HG03045 (cell line): ENCODE results near the gene SORD.

Experiments
- ATAC-seq: cut with Tn5 transposase; IDR thresholded peaks from one replicate; pipeline ENCODE4 v1.9.1; 2021; ENCODE audit warnings: mild to moderate bottlenecking, moderate library complexity; ENCODE audit not compliant: unreplicated experiment

SORD gene

DNA sequence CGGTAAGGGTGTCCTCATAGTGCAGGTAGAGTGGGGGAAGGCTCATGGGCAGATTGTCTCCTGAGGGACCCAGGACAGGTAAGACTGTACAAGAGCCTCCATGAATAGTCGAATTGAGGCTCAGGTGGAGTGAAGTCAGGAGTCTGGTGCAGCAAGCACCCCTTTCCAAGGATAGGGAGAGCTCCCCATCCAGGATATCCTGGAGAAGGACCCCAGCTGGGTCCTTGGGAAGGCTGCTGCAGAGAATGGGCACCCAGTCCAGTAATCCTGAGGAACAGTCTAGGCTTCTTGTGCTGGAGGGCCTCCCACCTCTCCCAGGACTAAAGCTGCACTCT, 91.7 kb downstream of the SORD start:
- ATAC-seq: no peak

DNA sequence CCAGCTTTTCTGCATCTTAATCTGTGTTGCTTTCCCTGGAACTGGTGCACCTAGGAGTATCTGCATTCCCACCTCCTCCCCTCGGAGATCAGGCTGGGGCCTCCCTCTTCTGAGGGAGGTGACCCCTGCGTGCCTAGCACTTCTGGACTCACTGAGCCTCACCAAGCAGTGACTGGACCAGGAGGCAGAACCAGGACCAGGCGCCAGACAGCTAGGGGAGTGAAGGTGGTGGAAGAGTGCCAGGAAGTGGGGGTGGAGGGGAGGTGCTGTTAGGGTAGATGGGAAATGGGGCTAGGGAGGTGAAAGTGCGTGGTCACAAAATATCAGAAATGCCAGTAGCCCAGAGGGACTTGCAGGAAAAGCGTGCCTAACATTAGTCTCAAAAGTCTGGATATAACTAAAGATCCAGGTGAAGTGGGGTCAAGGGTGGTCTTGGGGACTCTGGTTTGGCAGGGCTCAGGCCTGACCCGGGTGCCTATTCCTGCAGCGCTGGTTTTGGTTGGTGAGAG, 92.4 kb downstream of the SORD start:
- ATAC-seq: no peak

DNA sequence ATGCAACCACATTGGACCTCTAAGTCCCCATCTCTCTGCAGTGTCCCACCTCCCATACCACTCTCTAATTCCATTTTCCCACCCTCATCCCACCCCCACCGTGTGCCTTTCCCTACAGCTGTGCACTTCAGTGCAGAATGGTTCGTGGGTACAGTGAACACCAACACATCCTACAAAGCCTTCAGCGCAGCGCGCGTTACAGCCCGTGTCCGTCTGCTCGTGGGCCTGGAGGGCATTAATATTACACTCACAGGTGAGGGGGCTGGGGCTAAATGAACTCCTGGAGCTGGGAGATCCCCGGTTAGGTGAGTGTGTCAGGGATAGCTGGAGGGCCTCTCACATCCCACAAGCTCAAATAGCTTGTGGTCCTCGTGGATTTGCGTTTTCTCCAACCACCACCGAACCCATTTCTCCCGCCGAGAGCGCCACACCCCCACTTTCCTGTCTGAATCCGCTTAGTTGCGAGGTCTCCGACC, 93.0 kb downstream of the SORD start:
- ATAC-seq: no peak

DNA sequence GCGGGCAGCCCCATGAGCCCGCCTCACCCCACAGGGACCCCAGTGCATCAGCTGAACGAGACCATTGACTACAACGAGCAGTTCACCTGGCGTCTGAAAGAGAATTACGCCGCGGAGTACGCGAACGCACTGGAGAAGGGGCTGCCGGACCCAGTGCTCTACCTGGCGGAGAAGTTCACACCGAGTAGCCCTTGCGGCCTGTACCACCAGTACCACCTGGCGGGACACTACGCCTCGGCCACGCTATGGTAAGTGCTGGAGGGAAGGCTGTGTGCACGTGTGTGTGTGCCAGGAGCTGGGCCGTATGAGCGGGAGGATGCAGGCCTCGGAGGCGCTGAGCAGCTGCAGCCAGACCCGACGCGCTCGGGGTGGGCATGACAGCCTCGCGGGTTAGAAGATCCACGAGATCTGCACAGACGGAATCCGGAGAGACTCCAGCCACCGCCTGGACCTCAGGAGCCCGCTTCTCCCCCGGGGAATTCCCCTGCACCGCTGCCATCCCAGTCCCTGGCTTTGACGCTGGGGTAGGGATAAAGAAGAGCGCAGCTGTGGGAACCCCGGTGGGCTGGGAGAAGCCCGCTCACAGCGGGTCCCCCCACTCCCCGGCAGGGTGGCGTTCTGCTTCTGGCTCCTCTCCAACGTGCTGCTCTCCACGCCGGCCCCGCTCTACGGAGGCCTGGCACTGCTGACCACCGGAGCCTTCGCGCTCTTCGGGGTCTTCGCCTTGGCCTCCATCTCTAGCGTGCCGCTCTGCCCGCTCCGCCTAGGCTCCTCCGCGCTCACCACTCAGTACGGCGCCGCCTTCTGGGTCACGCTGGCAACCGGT, 93.7 kb downstream of the SORD start:
- ATAC-seq: no peak

DNA sequence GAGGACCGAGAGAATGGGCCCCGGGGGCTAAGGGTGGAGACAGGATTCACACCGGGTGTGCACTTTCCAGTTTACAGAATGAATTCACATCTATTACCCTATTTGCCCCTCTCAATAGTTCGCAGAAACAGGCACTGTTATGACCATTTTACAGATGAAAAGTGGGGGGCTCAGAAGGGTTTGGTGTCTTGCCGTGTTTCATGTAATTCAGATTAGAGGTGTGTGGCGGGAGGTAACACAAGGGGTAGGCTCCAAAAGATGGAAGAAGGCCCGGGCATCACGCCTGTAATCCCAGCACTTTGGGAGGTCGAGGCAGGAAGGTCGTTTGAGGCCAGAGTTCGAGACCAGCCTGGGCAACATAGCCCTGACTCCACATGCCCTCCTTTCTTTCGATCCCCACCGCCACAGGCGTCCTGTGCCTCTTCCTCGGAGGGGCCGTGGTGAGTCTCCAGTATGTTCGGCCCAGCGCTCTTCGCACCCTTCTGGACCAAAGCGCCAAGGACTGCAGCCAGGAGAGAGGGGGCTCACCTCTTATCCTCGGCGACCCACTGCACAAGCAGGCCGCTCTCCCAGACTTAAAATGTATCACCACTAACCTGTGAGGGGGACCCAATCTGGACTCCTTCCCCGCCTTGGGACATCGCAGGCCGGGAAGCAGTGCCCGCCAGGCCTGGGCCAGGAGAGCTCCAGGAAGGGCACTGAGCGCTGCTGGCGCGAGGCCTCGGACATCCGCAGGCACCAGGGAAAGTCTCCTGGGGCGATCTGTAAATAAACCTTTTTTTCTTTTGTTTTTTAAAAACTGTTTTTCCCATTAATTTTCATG, 94.5 kb downstream of the SORD start:
- ATAC-seq: peak; percentile 4

DNA sequence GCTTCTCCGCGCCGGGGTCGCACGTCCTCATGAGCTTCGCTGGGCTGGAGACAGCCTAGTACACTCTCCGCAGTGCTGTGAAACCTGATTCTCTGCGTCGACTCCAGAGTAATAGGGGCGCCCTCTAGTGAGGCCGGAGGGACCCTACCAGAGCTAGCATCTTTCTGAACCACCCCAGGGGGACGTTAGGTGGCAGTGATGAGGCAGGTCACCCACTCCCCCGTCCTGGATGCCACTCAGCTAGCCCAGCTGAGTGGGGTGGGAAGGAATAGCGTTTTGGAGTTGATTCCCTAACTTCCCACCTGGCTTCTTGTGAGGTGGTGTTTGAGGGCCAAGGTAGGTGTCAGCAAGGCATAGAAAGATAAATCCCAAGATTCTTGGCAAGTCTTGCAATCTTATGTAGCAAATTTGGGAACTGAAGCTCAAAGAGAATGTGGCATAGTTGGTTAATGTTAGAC, 95.2 kb downstream of the SORD start:
- ATAC-seq: peak; percentile 85

DNA sequence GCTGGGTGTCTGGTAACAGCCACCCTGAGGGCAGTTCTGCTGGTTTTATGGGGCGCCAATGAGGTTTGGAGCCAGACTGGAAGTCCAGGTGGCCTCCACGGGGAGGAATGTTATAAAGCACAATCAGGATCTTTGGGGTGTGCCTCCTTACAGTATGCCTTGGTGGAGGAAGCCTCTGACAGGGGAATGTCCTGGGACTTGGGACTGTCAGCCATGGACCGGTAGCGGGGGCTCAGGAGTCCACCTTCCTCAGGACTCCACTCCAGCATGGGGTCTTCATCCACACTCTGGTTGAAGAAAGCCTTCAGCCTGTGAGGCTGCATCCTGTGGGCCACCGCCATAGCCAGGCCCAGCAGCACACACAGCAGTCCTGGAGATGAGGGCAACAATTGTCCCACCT, 96.0 kb downstream of the SORD start:
- no peak for ATAC-seq

DNA sequence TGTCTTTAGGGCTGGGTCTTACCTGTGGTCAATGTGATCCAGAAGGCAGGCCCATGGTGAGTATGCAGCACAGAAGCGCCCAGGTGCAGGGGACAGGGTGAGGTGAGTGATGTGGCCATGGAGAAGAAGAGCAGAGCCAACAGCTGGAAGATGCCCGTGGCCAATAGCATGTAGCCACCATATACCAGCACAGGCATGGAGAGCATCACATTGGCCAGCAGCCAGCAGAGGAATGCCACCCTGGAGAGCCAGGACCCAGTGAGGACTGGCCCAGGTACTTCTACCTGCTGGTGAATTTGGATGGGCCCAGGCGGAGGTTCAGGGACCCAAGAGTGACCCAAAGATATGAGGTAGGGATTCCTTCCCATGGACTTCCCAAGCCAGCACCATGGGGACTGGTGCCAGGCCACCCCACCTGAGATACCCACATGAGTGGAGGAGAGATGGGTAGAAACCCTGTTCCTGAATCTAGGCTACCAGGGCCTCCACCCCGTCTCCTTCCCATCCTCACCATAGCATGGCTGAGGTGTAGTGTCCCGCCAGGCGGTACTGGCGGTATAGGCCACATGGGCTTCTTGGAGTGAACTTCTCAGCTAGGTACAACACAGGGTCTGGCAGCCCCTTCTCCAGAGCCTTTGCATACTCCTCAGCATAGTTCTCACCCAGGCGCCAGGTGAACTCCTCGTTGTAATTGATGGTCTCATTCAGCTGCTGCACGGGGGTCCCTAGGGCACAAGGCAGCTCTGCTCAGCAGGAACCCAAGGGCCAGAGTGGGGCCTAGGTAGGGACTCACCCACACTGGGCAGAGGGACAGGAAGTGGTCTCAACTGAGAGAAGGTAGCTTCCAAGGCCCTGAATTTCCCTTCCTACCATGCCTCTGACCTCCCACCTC, 97.3 kb downstream of the SORD start:
- ATAC-seq: no peak

DNA sequence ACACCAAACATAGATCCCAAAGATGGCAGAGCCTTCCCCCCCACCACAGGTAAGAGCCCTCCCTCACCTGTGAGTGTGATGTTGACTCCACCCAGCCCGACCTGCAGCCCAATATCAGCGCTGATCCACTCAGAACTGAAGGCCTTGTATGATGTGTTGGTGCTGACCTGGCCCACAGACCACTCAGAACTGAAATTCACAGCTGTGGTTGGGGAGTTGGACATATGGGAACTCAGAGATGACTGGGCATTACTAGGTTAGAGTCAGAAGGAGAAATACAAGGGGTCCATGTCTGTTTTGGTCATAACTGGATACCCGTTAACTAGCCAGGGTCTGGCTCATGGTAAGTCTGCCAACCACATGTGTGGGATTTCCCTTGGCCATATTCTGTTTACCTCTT, 98.0 kb downstream of the SORD start:
- no peak for ATAC-seq

DNA sequence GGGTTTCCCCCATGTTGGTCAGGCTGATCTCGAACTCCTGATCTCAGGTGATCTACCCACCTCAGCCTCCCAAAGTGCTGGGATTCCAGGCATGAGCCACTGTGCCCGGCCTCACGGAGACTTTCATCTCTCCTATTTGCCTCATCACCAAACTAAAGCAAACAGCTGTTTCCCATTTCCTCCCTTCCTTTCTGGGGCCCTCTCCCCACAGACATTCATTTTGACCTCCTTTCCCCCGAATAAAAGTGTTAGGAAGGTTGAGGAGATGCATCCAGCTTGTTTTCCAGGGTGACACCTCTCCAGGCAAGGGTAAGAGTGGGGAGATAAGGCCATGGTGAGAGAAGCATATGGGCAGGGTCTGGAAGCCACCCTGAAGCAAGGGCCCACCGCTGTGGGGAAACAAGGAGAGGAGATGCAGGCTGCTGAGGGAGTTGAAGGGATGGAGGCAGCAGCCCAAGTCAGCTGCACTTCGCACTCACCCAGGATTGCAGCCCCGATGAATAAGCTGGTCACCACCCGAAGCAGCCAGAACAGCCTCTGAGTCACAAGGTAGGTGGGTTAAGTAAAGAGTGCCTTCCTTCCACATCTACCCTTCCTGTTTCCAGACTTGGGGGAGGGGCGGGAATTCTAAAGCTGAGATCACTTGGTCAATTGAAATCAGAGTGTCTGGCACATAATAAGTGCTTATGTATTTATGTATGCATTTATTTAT, 98.9 kb downstream of the SORD start:
- no peak for ATAC-seq

DNA sequence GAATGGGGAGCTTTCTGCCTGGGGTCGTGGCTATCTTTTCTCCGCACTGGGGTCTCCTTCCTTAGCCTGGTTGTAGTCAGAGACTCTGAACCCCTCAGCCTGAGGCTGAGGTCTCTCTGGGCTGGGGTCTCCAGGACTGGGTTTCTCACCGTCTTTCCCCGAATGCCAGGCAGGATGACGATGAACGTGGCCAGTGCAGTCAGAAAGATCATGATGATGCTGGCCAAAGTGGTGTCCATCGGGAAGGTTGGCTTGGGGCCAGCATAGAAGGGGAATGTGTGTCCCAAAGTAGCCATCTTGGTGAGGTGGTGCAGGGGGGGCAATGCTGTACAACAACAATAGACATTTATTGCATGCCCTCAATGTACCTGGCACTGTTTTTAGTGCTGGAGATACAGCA, 99.7 kb downstream of the SORD start:
- ATAC-seq: no peak

DNA sequence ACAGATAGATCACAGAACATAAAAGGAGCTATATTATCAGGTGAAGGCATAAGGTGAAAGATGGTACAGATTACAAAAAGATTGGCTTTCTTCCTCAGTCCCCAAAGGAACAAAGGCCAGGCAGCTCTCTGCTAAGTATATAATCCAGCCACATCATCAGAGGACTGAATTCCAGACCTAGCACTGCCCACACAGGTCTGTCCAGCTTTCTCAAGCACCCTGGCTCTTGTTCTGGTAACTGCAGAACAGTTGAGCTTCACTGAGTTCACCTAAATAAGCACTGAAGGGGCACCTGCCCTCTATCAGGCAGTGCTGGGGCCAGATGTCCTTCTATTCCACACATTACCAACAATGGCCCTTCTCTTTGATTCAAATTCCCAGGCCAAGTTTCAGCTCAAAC, 100.4 kb downstream of the SORD start:
- ATAC-seq: no peak

DNA sequence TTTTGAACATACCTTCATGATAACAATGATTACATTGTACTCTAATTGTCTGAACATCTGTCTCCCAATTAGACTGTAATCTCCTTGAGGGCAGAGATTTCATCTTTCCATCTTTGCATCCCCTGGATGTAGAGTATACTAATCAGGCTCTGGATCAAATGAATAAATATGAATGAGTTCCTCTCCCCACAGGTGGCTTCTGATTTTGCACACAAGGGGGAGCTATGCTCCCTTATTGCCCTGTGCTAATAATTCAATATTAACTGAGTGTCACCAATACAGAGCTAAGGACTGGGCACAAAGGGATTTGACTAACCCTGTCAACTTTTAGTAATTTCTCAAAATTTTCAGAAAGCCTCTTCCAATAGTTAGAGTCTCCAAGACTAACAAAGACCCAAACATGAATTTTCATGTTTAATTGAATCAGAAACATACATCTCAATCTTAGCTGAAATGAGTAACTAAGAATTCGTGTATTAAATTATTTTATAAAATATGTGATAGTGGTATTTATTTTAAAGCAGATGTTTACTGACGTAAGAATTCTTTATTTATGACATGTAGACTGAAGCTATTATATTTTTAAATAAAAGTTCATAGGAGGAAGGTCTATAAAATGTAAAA, 103.7 kb downstream of the SORD start:
- no peak for ATAC-seq
